GM21367 (cell line): ENCODE data around the gene CD164L2.
A peak's percentile ranks its signal among the peaks of the same experiment; 100 is the strongest.

Experiments
- ATAC-seq: cut with Tn5 transposase; IDR thresholded peaks from one replicate; pipeline ENCODE4 v1.9.1; 2021; ENCODE audit not compliant: unreplicated experiment

Gene CD164L2

DNA sequence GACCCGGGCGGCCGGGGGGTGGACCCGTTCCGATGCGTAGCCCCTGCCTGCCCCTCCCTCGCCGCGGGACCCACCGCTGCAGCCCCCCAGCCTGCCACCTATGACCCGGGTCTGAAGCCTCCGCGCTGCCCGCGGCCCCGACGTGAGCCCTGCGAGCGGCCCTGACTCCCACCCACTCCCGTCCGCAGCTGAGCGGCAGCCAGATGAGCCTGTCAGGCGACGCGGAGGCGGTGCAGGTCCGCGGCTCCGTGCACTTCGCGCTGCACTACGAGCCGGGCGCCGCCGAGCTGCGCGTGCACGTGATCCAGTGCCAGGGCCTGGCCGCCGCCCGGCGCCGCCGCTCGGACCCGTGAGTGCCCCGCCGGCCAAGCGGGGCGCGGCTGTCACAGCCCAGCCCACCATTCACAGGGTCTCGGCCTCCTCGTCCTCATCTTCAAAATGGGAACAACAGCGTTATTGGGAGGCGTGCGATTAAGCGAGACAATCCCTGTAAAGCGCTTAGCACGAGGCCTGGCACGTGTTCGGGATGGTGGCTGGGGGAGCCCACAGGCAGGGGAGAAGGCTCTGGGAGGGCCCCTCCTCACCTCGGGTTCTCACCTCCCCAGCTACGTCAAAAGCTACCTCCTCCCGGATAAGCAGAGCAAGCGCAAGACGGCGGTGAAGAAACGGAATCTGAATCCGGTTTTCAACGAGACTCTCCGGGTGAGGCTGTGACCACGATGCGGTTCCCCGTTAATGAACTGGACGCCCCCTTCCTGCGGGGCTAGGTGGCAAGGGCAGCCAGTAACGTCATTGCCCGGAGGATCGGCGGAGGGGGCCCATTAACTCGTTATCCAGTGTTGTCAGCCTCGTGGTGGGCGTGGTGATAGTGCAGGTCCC, 33.1 kb downstream of the CD164L2 start:
- no peak for ATAC-seq

DNA sequence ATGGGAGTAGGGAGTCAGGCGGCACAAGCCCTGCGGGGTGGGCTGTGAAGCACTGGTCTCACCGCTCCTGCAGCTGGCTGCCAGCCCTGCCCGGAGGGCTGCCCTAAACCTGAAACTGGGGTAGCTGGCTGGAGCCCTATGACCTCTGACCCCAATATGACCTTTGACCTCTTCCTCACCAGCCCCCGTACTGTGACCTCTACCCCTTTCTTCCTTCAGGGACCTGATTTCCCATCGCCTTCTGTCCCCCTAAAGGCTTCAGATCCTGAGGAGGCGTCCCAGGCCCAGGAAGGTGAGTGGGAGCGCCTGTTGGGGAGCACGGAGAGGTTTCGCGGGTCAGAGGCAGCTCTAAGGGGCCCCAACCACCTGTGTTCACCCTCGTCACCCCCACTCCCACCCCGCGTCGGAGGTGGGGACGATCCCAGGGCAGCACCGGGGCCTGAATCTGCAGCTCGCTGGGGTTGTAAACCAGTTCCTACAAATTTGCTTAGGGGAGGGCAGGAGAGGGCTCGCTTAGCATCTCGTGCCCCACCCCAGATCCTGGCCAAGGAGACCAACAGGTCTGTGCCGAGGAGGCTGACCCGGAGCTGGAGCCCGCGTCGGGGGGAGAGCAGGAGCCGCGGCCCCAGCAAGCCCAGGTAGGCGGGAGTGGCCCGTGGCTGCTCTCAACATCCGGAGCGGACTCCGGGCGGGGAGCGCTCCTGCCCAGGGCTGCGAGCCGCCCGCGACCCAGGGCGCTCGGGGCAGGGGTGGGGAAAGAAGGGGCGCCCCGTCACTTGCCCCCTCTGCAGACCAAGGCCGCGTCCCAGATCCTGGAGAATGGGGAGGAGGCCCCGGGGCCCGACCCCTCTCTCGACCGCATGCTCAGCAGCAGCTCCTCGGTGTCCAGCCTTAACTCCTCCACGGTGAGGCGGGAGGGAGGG, 34.0 kb downstream of the CD164L2 start:
- no peak for ATAC-seq

DNA sequence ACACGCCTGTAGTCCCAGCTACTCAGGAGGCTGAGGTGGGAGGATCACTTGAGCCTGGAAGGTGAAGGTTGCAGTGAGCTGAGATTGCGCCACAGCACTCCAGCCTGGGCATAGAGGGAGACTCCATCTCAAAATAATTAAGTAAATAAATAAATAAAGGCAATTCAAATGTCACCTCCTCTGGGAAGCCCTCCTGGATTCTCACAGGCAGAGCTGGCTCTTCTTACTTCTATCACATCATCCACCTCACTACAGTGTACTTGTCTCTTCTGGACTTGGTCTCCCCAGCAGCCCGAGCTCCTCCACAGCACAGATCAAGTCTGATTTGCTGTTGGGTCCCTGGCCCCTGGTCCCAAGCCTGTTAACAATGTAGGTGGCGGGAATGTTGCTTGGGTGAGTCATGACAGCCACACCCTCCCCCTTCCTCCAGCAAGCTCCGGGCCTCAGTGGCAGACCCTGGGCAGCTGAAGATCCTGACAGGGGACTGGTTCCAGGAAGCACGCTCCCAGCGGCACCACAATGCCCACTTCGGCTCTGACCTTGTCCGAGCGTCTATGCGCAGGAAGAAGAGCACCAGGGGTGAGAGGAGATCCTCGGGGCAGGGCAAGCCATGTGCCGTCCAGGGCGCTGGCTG, 36.0 kb downstream of the CD164L2 start:
- no peak for ATAC-seq

DNA sequence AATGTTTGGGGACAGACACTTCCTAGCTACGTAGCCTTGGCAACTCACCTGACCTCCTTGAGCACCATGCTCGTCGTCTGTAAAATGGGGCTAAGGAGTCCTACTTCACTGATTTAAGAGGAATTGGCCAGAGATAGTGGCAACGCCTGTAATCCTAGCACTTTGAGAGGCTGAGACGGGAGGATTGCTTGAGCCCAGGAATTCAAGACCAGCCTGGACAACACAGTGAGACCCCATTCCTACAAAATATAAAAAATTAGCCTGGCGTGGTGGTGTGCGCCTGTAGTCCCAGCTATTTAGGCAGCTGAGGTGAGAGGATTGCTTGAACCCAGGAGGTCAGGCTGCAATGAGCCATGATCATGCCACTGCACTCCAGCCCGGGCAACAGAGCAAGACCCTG, 36.8 kb downstream of the CD164L2 start:
- no peak for ATAC-seq

DNA sequence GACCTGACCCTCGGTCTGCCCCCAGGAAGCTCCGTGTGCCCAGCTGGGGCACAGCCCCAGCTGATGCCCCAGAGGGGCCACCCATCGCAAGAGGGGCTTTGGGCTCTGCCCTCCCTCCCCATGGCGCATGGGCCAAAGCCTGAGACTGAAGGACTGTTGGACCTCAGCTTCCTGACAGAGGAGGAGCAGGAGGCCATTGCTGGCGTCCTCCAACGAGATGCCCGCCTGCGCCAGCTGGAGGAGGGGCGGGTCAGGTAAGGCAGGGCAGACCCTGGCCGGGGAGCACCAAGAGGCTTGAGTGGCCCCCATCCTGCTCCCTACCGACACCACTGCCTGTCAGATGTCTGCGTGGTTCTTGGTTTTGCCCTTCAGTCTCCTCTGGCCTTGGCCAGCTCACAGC, 37.9 kb downstream of the CD164L2 start:
- ATAC-seq = no peak

DNA sequence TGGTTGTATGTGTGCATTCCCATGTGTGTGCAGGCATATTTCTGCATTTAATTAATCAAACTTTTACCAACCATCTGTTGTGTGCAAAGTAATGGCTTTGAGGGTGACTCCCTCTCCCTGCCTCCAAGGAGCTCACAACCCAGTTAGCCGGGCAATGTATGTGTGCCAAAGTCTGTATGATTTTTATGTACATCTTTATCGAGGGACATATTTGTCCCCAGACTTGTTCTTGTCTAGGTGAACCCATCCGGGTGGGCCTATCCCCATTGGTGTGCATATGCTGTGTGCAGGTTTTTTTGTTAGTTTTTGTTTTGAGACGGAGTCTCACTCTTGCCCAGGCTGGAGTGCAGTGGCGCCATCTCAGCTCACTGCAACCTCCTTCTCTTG, 39.5 kb downstream of the CD164L2 start:
- no peak for ATAC-seq

DNA sequence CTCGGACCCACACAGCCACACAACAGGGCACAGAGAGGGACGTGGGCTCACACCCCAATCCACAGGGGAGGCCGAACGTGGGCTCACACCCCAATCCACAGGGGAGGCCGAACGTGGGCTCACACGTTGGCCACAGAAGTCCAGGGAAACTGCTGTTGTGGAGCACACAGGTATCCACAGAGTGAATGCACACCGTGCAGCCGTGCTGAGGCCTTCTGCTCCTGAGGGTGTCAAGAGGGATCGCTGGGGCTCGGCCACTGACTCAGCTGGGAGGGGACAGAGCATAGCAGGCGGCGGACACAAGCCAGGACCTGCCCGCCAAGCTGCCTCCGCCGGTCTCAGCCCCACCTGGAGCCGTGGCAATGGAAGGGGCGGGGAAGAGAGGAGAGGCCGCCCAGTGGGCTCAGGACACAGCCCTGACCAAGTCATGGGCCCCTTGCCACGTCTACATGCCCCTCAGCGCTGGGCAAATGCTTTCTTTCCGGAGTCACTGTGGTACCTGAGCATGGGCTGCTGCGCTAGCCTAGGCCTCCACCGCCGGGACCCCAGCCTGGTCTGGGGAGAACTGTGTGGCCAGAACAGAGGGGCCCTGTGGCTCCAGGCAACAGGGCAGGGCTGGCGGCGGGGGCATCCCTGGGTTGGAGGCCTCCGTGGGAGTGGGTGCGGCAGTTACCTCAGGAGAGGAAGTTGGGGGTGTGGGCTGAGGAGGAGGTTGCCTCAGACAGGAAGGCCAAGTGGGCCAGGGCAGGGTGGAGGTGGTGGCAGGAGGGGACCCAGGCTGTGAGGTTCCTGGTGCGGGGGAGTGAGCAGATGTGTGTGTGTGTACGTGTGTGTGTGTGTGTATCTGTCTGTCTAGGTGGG, 40.1 kb downstream of the CD164L2 start:
- no peak for ATAC-seq

DNA sequence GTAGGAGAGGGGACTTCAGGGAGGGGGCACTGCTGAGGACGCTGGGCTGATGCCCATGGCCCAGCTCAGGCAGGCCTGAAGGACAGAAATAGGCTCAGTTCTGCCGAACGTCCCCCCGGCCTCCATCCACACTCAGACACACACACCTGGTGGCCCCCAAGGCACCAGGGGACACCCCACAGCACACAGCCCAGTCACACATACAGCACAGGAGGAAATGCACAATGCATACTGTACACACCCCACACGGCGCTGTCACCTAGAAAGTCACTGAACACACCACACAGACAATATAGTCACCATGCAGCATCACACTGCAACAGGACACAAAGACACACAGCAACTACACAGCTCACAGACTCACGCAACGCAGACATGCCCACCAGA, 40.7 kb downstream of the CD164L2 start:
- ATAC-seq = no peak

DNA sequence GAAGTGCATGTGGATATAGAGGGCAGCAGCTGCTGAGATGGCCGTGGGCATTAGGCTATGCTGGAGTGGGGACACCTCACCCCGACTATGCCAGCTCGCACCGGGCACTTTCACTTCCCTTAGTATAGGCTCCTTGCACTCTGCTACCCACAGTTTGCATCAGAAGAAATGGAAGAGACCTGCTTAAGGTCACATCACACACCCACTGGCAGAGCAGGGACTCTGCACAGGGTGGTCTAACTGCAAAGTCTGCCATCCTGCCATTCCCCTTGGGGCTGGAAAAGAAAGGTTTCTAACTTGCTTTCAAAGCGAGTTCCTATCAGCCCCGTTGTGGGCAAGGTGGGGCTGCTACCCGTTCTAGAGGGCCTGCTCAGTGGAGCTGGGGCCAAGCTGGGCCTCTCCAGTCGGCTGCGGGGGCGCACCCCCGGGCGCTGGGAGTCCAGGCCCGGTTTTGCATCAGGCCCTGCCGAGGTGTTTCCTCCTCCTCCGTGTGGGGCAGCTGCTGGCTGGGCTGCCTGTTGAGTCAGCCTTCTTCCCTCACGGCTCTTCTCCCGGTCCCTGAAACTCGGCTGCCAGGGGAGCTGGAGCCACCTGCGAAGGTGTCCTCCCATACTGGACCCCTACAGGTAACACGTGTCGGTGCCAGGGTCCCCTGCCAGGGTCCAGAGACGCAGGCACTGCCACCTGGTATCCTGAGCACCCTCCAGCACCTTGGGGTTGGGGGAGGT, 41.4 kb downstream of the CD164L2 start, which contains the start of gene SYTL1:
Gene SYTL1 (plus strand): TSS at position 498 of the 728 bp plus-strand sequence. CDS start 3,313 bp downstream, outside the sequence.
- ATAC-seq = peak; percentile 42

DNA sequence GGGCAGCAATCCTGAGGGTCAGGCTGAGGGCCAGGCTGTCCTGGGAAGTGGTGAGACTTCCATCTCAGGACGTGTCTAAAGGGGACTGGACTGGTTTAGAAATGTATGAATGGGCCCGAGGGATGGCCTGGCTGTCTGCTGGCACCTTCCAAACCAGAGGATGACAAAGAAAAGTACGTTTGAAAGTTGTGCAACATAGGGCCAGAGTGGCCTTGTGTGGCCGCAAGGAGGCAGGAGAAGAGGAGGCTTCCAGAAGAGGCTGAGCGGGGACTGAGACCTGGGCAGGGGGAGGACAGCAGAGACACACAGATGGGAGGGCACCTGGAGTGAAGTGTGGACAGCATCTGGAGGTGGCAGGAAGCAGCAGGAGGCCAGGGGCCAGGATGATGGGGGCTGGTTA, 43.9 kb downstream of the CD164L2 start:
- no peak for ATAC-seq

DNA sequence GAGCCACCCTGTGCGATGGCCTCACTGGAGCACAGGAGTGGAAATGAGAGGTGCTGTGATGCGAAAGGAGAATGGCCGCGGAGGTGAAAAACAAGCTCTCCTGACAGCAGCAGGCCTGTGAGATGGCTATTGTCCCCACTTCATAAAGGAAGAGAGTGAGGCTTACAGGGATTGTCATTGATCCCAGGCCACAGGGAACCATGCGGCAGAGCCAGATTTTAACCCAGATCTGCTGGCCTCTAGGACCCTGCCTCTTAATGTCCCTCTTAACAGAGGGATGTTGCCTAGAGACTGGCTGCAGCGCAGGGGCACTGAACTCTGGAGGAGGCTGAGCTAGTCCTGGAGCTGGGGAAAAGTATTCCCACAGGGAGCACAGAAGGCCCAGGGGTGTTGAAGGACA, 44.4 kb downstream of the CD164L2 start:
- no peak for ATAC-seq

DNA sequence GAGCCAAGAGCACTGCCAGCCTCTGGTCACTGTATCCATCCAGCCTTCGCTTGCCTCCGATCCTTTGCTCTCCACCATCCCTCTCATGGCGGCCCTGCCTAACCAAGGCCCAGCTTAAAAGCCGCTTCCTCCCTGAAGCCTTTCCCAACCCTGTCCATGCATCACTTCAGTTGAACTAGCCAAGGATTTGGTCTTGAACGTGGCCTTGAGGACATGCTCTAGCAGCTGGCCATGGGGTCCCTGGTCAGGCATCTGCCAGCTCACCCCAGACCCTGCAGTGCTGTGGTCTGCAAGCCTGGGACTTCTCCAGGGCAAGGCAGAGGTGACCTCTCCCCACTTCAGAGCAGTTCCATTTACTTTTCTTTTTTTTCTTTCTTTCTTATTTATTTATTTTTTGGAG, 46.4 kb downstream of the CD164L2 start:
- ATAC-seq = no peak

DNA sequence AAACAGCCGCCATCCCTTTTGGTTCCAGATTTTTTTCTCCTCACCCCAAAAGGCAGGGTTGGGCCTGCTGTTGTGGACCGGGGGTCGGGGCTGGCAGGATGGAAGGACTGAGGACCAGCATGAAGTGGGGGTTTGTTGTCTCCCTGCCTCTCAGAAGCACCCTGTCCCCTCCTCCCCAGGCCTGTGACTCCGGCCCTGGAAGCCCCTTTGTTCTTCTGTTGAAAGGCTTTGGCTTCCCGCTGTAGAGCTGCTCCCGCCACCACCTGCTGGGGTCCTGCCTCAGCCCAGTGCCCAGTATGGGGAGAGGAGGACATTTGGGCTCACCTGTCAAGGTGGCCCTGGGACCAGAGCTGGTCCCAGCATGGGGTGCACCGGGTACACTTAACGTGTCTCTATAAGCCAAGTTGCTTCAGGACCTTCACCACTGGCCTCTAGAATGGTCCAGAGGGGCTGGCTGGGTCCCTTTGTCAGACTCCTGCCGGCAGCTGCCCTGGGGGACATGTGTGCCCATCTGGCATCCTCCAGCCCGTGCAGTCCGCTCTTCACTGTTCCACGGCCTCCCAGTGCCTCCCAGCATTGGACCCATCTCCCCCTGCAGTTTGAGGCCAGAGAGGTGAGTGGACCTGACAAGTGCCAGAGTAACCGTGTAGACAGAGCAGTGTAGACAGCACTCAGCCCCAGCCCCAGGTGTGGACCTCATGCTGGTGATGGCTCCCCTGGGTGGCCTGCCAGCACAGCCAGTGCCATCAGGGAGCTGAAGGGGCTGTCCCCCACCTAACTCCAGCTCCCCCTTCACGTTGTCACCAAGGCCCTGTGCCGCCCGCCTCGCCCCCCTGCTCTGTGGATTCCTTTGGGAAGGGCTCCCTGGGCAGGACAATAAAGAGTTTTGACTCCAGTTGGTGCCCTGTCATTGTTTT, 47.4 kb downstream of the CD164L2 start:
- ATAC-seq = no peak

DNA sequence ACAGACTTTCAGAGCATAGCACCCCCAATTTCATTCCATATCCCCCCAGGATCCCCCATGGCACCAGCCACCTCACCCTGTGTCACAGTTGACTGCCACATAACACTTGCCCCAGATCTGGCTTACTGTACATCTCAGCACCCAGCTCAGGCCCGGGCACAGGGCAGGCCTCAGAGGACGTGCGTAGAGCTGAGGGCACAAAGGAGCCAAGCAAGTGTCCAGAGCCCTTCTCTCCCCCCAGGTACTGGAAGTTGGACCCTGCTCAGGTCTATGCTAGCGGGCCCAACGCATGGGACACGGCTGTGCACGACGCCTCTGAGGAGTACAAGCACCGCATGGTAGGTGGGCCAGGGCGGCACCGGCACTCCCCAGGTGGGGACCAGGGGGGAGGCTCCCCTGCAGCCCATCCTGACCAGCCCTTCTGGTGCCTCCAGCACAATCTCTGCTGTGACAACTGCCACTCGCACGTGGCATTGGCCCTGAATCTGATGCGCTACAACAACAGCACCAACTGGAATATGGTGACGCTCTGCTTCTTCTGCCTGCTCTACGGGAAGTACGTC, 49.3 kb downstream of the CD164L2 start:
- no peak for ATAC-seq

DNA sequence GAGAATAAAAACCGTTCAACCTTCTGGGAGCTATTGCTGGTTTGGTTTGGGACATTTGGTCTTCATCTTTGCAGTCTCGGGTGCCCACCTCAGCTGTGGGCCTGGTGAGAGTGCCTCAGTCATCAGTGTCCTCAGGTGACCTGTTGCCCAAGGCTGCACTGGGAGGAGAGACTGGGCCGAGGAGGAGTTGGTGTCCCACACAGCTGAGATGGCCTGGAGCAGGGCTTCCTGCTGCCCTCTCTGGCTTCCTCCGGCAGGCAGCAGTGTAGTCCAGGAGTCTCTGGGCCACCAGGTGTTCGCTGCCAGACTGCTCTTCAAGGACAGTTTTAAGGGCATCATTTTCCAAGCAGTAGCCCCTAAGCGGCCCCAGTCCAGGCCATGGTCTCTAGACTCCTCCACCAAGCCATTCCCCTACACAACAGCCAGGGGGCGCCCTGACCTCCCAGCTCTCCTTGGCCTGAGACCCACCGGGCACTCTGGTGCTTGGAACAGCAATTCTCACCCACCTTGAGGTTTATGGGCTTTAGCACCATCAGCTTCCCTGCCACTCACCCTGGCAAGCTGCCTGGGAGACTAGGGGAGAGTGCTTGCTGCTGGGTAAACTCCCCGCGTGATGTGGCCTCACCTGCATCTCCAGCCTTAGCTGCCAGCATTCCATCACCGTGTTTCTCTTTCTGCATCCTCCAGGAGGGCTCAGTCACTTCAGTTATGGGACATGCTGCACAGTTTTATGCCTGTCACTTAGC, 50.4 kb downstream of the CD164L2 start:
- ATAC-seq = no peak

DNA sequence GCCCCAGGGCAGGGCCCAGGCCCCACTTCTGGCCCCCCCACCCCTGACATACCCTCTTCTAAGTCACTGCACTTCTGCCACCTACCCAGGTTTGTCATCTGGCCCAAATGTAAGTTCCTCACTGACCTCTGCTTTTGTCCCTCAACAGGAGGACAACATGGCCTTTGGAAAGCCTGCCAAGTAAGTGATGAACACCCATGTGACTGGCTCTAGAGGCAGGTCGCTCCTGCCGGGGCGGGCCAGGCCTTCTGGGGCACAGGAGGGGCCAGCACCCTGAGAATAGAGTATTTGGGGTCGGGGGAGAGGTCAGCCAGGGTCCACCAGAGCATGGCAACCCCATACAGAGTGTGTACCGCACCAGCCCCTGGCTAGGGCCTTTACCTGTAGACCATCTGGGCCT, 51.2 kb downstream of the CD164L2 start:
- ATAC-seq = no peak

DNA sequence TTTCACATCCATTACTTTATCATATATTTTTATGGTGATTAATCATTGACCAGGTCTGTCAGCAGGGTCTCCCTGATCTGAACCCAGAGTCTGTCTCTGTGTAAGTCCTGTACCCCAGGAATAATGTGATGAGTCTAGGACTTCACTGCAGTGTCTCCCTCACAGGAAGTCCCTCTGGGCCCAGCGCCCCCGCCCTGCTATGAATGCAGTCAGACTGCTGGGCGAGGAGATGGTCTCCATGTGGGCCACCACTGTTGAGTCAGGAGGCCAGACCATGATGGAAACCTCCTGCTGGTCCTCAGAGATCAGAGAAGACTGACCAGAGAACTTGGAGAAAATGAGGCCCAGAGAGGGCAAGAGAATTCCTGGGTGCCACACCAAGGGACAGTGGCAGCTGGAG, 51.7 kb downstream of the CD164L2 start:
- ATAC-seq = no peak

DNA sequence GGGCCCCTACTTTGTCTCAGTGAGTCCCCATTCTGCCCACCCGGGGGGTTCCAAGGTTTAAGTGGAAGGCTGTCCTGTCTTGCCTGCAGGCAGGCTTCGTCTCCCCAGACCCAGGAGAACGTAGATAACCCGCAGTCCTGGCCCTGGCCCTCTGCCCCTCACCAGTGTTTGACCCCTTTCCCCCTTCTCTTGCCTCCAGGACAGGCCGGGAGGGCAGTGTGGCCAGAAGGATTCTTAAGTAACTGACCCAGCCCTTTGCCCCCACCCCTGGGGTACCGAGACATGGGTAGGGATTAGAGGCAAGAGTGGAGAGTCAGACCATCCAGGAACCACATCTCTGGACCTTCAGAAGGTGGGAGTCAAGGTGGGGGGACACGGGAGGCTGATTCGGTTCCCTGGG, 52.3 kb downstream of the CD164L2 start:
- ATAC-seq = no peak
